Stimulated activated naive CD8-positive, alpha-beta T cell treated with anti-CD3 and anti-CD28 coated beads, Interleukin-15, Interleukin-2, amounts not matched to agents 100 ng/mL and 50 ng/mL, for 24 hours (primary cell): ENCODE measurements around the gene IFI44L.

Experiments
- H3K27ac Mint-ChIP-seq: one replicate; pipeline ENCODE4 v1.8.0; 2021; ENCODE audit warnings: mild to moderate bottlenecking, mixed read lengths
- H3K27me3 Mint-ChIP-seq: one replicate; pipeline ENCODE4 v1.8.0; 2021; ENCODE audit warnings: mixed read lengths
- H3K36me3 Mint-ChIP-seq: one replicate; pipeline ENCODE4 v1.8.0; 2021; ENCODE audit warnings: low read depth, mixed read lengths
- H3K4me1 Mint-ChIP-seq: one replicate; pipeline ENCODE4 v1.8.0; 2021; ENCODE audit warnings: low read depth, mixed read lengths
- H3K4me3 Mint-ChIP-seq: one replicate; pipeline ENCODE4 v1.8.0; 2021; ENCODE audit warnings: mild to moderate bottlenecking, mixed read lengths
- H3K9me3 Mint-ChIP-seq: one replicate; pipeline ENCODE4 v1.8.0; 2021; ENCODE audit warnings: mixed read lengths

The IFI44L gene

DNA sequence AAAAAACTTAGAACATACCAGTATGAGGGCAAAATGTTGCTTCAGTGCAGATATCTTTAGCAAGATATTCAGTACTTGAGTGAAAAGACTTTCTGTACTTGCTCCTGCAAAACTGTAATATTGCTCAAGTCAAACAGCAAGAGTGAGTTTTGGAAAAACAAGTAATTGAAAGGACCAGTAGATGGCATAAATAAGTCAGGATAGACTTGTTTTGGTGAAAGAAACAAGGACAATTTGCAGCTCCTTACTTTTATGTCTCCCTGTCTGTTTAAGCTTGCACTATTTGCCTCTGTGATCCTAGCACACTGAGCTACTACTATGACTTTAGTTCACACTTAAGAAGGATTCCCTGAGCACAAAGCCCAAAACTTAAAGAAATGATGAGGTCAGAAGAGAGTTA lies 68.4 kb downstream of the IFI44L start:
- Mint-ChIP-seq H3K9me3 (no peaks in the 10 kb centered on the region), H3K36me3 (no peaks in the 10 kb centered on the region), H3K4me1 (peaks cover 3% of the 10 kb centered on the region), H3K27ac (no peak overlapping the region), H3K4me3 (no peak overlapping the region), H3K27me3 (peaks cover 9% of the 10 kb centered on the region)

DNA sequence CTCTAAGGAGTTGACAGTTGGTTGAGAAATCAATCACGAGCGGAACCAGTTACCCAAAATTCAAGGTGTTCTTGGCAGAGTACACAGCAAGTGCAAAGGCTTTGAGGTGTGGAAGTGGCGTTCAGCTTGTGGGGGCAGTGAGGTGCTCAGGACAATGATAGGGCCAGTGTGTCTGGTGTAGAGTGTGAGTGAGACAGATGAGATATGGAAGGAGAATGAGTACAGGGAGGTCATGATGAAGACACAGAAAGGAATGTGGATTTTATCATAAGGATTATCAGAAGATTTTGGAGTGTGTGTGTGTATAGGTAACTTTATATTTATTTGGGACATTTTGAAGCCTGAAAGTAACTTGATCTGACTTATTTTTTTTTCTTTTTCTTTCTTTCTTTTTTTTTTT lies 70.3 kb downstream of the IFI44L start:
- Mint-ChIP-seq H3K4me1 (peaks cover 3% of the 10 kb centered on the region), H3K4me3 (no peak overlapping the region), H3K36me3 (no peaks in the 10 kb centered on the region), H3K9me3 (no peaks in the 10 kb centered on the region), H3K27ac (no peak overlapping the region), H3K27me3 (peaks cover 12% of the 10 kb centered on the region)

DNA sequence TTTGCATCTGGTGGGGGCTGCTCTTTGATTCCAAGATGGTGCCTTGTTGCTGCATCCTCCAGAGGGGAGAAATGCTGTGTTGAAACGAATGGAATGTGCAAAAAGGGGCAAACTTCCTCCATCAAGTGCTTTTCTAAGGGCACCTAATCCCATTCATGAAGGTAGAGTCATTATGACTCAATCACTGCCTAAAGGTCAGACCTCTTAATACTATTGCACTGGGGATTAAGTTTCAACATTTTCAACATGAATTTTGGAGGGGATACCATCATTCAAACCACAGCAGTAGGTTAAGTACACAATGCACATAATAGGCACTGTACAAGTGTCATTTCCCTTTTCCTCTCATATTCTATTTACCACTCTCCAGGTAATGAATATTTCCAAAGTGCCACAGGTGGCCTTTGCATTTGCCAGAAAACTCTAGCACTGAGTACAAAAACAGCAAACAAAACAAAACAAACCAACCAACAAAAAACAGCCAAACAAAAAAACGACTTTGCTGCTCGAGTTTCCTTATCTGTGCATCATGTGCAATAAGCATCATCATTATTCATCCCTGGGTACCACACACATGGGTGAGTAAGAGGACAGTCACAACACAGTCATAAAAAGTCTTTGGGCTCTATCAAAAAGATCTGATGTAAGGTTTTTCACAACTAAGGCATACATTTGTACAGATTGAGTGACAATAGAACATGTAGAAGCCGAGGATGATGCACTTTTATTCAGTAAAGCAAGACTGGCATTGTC lies 71.9 kb downstream of the IFI44L start:
- Mint-ChIP-seq H3K27me3 (peaks cover 10% of the 10 kb centered on the region), H3K4me1 (peaks cover 3% of the 10 kb centered on the region), H3K9me3 (no peaks in the 10 kb centered on the region), H3K36me3 (no peaks in the 10 kb centered on the region), H3K27ac (no peak overlapping the region), H3K4me3 (no peak overlapping the region)
